H1 (cell line): Measurements from ENCODE around the gene TMA7B. TPM values are rescaled to one million over a fixed set of nuclear protein-coding genes. Genes with fewer than 3 reads are reported as not detected.

Experiments
- CTCF ChIA-PET: fragments of 300-600 bp; sonication (Branson Sonifier 250); formaldehyde crosslinking; loops from one replicate; lab custom pipeline; 2021; ENCODE audit not compliant: partially characterized antibody; lab: Charles Lee
- POLR2A ChIA-PET: fragments of 300-600 bp; sonication (Branson Sonifier 250); formaldehyde crosslinking; loops from one replicate; lab custom pipeline; 2021; ENCODE audit warnings: inconsistent platforms; ENCODE audit not compliant: partially characterized antibody; lab: Charles Lee
- DNase-seq, 2 experiments: peaks; one replicate each; pipeline versions ENCODE4 v3.0.0 to v3.0.0-alpha.2; 2010 to 2022; ENCODE audit warnings: low spot score in 2 of 2, low read depth in 1 of 2, mixed read lengths in 1 of 2
- FAIRE-seq: peaks from 2 replicates; lab custom pipeline; 2011; peaks lifted over from hg19 to GRCh38; lab: Jason Lieb, UNC
- H2AFZ ChIP-seq: 2 replicates; pipeline ENCODE4 v1.8.1; 2012; ENCODE audit warnings: low read length, inconsistent platforms
- H2AK5ac ChIP-seq: 2 replicates; pipeline ENCODE4 v1.6.1; 2013; ENCODE audit warnings: low read depth, low read length
- H2BK120ac ChIP-seq: replicated peaks from 2 replicates; pipeline ENCODE3; 2013; ENCODE audit warnings: low read depth, low read length, inconsistent platforms
- H2BK12ac ChIP-seq: 2 replicates; pipeline ENCODE4 v1.6.1; 2013; ENCODE audit warnings: low read depth, low read length
- H2BK15ac ChIP-seq: 2 replicates; pipeline ENCODE4 v1.6.1; 2013; ENCODE audit warnings: low read length
- H2BK20ac ChIP-seq: 2 replicates; pipeline ENCODE4 v1.6.1; 2013; ENCODE audit warnings: low read length
- H2BK5ac ChIP-seq: 2 replicates; pipeline ENCODE4 v1.6.1; 2013; ENCODE audit warnings: low read depth, low read length
- H3K14ac ChIP-seq: 2 replicates; pipeline ENCODE4 v1.6.1; 2013; ENCODE audit warnings: inconsistent platforms; ENCODE audit not compliant: insufficient read length
- H3K18ac ChIP-seq: 2 replicates; pipeline ENCODE4 v1.6.1; 2013; ENCODE audit warnings: low read length; ENCODE audit errors: extremely low read depth
- H3K23ac ChIP-seq: 2 replicates; pipeline ENCODE4 v1.6.1; 2013; ENCODE audit warnings: inconsistent platforms; ENCODE audit not compliant: insufficient read length
- H3K23me2 ChIP-seq: 2 replicates; pipeline ENCODE4 v1.6.1; 2013; ENCODE audit warnings: low read depth, low read length
- H3K27ac ChIP-seq: 2 replicates; pipeline ENCODE4 v1.6.1; 2011; ENCODE audit warnings: low read depth, low read length, inconsistent platforms
- H3K27me3 ChIP-seq, 4 experiments: replicated peaks in 1 of 4; 1 replicate in 1 of 4; 2 replicates in 3 of 4; pipeline versions ENCODE4 v1.6.1 to v1.8.1; 2011 to 2013; ENCODE audit warnings: low read length in 3 of 4, mild to moderate bottlenecking in 3 of 4, inconsistent platforms in 2 of 4, mixed read lengths in 2 of 4, moderate library complexity in 1 of 4; ENCODE audit not compliant: control insufficient read depth in 3 of 4, insufficient read depth in 3 of 4; ENCODE audit errors: extremely low read depth in 1 of 4
- H3K36me3 ChIP-seq, 4 experiments: 2 replicates each; pipeline versions ENCODE4 v1.6.1 to v1.8.1; 2011 to 2013; ENCODE audit warnings: mild to moderate bottlenecking in 4 of 4, low read length in 3 of 4, moderate library complexity in 2 of 4, control low read depth in 1 of 4, inconsistent platforms in 1 of 4; ENCODE audit not compliant: insufficient read depth in 4 of 4, control insufficient read depth in 2 of 4
- H3K4ac ChIP-seq: replicated peaks from 2 replicates; pipeline ENCODE3; 2013; ENCODE audit warnings: low read length, low read depth, mixed read lengths, inconsistent platforms; ENCODE audit not compliant: insufficient read length
- H3K4me1 ChIP-seq, 4 experiments: replicated peaks in 1 of 4; 1 replicate in 1 of 4; 2 replicates in 3 of 4; pipeline versions ENCODE4 v1.6.1 to v1.8.1; 2011 to 2013; ENCODE audit warnings: low read length in 3 of 4, inconsistent platforms in 2 of 4, mixed read lengths in 1 of 4; ENCODE audit not compliant: insufficient read depth in 4 of 4, control insufficient read depth in 3 of 4
- H3K4me2 ChIP-seq, 2 experiments: 2 replicates each; pipeline versions ENCODE4 v1.6.1 to v1.8.1; 2011 to 2013; ENCODE audit warnings: low read depth in 2 of 2, low read length in 2 of 2, control low read depth in 1 of 2, inconsistent platforms in 1 of 2, mild to moderate bottlenecking in 1 of 2; ENCODE audit not compliant: insufficient read depth in 1 of 2
- H3K4me3 ChIP-seq, 4 experiments: fragments of 200-600, 300-600 bp in 1 of 4; sonication (generic), shearing (Covaris generic), sonication (Bioruptor Twin) in 1 of 4; 2 replicates each; pipeline versions ENCODE4 v1.5.1 to v1.8.1; 2011 to 2016; ENCODE audit warnings: low read length in 4 of 4, low read depth in 3 of 4, control low read depth in 2 of 4, inconsistent platforms in 2 of 4, mild to moderate bottlenecking in 2 of 4, mixed read lengths in 1 of 4, moderate library complexity in 1 of 4; ENCODE audit not compliant: insufficient read depth in 2 of 4; ENCODE audit errors: extremely low read depth in 1 of 4
- H3K56ac ChIP-seq: replicated peaks from 2 replicates; pipeline ENCODE3; 2013; ENCODE audit warnings: low read depth, mild to moderate bottlenecking, mixed read lengths, low read length, inconsistent platforms; ENCODE audit not compliant: insufficient read length
- H3K79me1 ChIP-seq: 2 replicates; pipeline ENCODE4 v1.6.1; 2013; ENCODE audit warnings: low read depth, low read length, control low read depth
- H3K79me2 ChIP-seq, 2 experiments: 2 replicates each; pipeline versions ENCODE4 v1.6.1 to v1.8.1; 2012 to 2013; ENCODE audit warnings: low read length in 2 of 2, mild to moderate bottlenecking in 2 of 2, inconsistent platforms in 1 of 2; ENCODE audit not compliant: insufficient read depth in 2 of 2, control insufficient read depth in 1 of 2
- H3K9ac ChIP-seq, 4 experiments: replicated peaks in 1 of 4; 1 replicate in 1 of 4; 2 replicates in 3 of 4; pipeline versions ENCODE4 v1.6.1 to v1.8.1; 2011 to 2013; ENCODE audit warnings: low read depth in 3 of 4, low read length in 3 of 4, control low read depth in 2 of 4, mild to moderate bottlenecking in 2 of 4, moderate library complexity in 2 of 4, inconsistent platforms in 1 of 4; ENCODE audit errors: extremely low read depth in 1 of 4
- H3K9me3 ChIP-seq, 2 experiments: 2 replicates each; pipeline versions ENCODE4 v1.6.1 to v1.8.1; 2012 to 2013; ENCODE audit warnings: mild to moderate bottlenecking in 2 of 2, moderate library complexity in 2 of 2, control low read depth in 1 of 2, inconsistent platforms in 1 of 2, low read depth in 1 of 2, low read length in 1 of 2, mixed read lengths in 1 of 2; ENCODE audit not compliant: insufficient read depth in 2 of 2
- H4K20me1 ChIP-seq, 2 experiments: replicated peaks in 1 of 2; 2 replicates each; pipeline versions ENCODE3 to v1.8.1; 2011 to 2013; ENCODE audit warnings: inconsistent platforms in 2 of 2, low read length in 2 of 2, mild to moderate bottlenecking in 1 of 2; ENCODE audit not compliant: insufficient read depth in 2 of 2, control insufficient read depth in 1 of 2
- H4K5ac ChIP-seq: 2 replicates; pipeline ENCODE4 v1.6.1; 2013; ENCODE audit warnings: low read length, low read depth, mixed read lengths, inconsistent platforms; ENCODE audit not compliant: insufficient read length
- H4K8ac ChIP-seq: 2 replicates; pipeline ENCODE4 v1.8.0; 2013; ENCODE audit warnings: mild to moderate bottlenecking, moderate library complexity, low read length, inconsistent platforms; ENCODE audit not compliant: insufficient read depth; ENCODE audit errors: extremely low read depth
- H4K91ac ChIP-seq: replicated peaks from 2 replicates; pipeline ENCODE3; 2013; ENCODE audit warnings: low read length, mixed read lengths, inconsistent platforms; ENCODE audit not compliant: insufficient read length
- CBX8 ChIP-seq: fragments of 300-800, 300-1000 bp; sonication (generic); IDR thresholded peaks from 2 replicates; pipeline ENCODE4 v1.7.1; 2016; ENCODE audit warnings: low read depth, low read length, borderline replicate concordance
- GTF2F1 ChIP-seq: IDR thresholded peaks from 2 replicates; pipeline ENCODE4 v1.6.1; 2012; ENCODE audit warnings: low read depth, low read length, improper control_type of control experiment, borderline replicate concordance
- JUN ChIP-seq: IDR thresholded peaks from 2 replicates; pipeline ENCODE4 v1.6.1; 2011; ENCODE audit warnings: low read depth, mild to moderate bottlenecking, improper control_type of control experiment, low read length
- KDM5A ChIP-seq: fragments of 200-600 bp; IDR thresholded peaks from 2 replicates; pipeline ENCODE4 v1.7.1; 2012; ENCODE audit warnings: mild to moderate bottlenecking, low read length, inconsistent platforms, mixed read lengths
- RAD21 ChIP-seq, 2 experiments: IDR thresholded peaks in 1 of 2; conservative IDR thresholded peaks in 1 of 2; 2 replicates each; pipeline ENCODE4 v1.6.1; 2011; ENCODE audit warnings: low read depth in 2 of 2, low read length in 2 of 2, improper control_type of control experiment in 1 of 2, inconsistent platforms in 1 of 2, mild to moderate bottlenecking in 1 of 2, moderate library complexity in 1 of 2
- ZNF274 ChIP-seq: IDR thresholded peaks from 2 replicates; pipeline ENCODE4 v1.7.0; 2012; ENCODE audit warnings: low read length, borderline replicate concordance; ENCODE audit errors: extremely low read depth
- WGBS, 2 experiments: shearing (Covaris generic) in 1 of 2; methylation state at CpG; one replicate each; pipeline versions ENCODE4 v1.1.6 to v1.1.7; 2013 to 2015; ENCODE audit warnings: low lambda C conversion rate in 2 of 2, mixed read lengths in 2 of 2, inconsistent platforms in 1 of 2, low coverage in 1 of 2, missing lambda C conversion rate in 1 of 2; ENCODE audit not compliant: insufficient replicate concordance in 2 of 2, insufficient coverage in 1 of 2, insufficient read length in 1 of 2; ENCODE audit errors: extremely low coverage in 1 of 2, missing lambda C conversion rate in 1 of 2; 5-methylcytosine and 5-hydroxymethylcytosine counted together
- polyA plus RNA-seq, 7 experiments: library from polyadenylated mRNA; depleted of rRNA in 3 of 7; stranded (reverse) in 5 of 7; unstranded in 2 of 7; fragments of >200 nt in 5 of 7; fragments of 200-250 nt in 2 of 7; gene quantifications; 1 replicate in 5 of 7; 2 replicates in 1 of 7; 4 replicates in 1 of 7; pipeline versions ENCODE4 v1.2.1 to v1.2.3, GENCODE V29; 2011 to 2013; ENCODE audit warnings: missing spikeins in 2 of 7, mixed read lengths in 2 of 7
- total RNA-seq: library from RNA; stranded (reverse); fragmentation: NEBNext Ultra II Directional; extraction: Animal tissue kit (Norgen Biotek cat#: 25700); gene quantifications from 2 replicates; pipeline ENCODE4 v1.2.1, GENCODE V29; 2021
- TF ChIP-seq, protein P1 (sequence below): IDR thresholded peaks from 2 replicates; pipeline ENCODE4 v1.6.1; 2012; ENCODE audit warnings: inconsistent platforms

TMA7B gene
- total and polyA plus RNA-seq, 2 of the 8 experiments (the other 6 are each of a cell fraction or from before 2014, with no cell fraction given) = not detected

DNA sequence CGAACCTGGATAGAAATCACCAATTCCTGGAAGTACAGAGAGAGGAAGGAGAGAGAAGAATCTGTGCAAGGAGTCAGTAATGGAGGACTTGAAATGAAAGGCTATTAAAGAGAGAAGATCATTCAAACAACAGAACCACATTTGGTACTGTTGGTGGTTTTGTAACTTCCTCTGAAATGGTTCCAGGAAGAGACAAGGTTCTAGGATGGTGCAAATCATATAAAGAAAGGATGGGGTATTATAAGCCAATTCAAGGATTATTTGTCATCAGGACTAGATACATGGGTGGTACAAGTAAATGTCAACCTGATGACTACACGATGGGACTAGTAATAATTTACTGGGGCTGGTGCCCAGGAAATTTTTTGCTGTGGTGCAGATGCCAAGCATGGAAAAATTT lies 28.9 kb upstream of the TMA7B start:
- Histone ChIP-seq H3K27ac (no peak overlapping the region), H4K20me1 (no peaks in the 10 kb centered on the region), H2BK15ac (no peak overlapping the region), H3K14ac (no peak overlapping the region), H3K79me1 (no peaks in the 10 kb centered on the region), H2BK20ac (no peak overlapping the region), H3K9ac (no peak overlapping the region), H3K4me3 (no peak overlapping the region), H3K23ac (no peak overlapping the region), H4K5ac (no peak overlapping the region), H3K56ac (no peak overlapping the region), H2AK5ac (no peak overlapping the region), H4K91ac (no peak overlapping the region), H3K4me2 (no peak overlapping the region), H3K23me2 (no peaks in the 10 kb centered on the region; the same call in 1 of the 2 replicates), H3K18ac (no peak overlapping the region), H3K79me2 (no peaks in the 10 kb centered on the region), H3K4ac (no peak overlapping the region), H3K27me3 (peaks cover 0 to 2% (median 0%) of the 10 kb centered on the region in 4 experiments; a peak in 1 of 7 replicates), H3K9me3 (no peaks in the 10 kb centered on the region), H3K36me3 (no peaks in the 10 kb centered on the region), H2BK5ac (no peak overlapping the region), H4K8ac (no peak overlapping the region), H2BK12ac (no peak overlapping the region), H2AFZ (no peak overlapping the region), H3K4me1 (peaks cover 0 to 11% (median 5%) of the 10 kb centered on the region in 4 experiments; a peak in 6 of 7 replicates), H2BK120ac (no peak overlapping the region)
- WGBS, 2 experiments = 80% methylated on average over 2 of the region's 2 CpGs; no CpG with 5 or more reads in 1 of the 2 experiments
- FAIRE-seq (no peak), DNase-seq (no peak)
- ChIA-PET CTCF (interaction anchor here (2.1 to 10.1 kb wide), 2 partner anchors 11 to 92 kb away, joined by 7 to 119 read pairs; no protein-coding TSS in a partner anchor), POLR2A (no interaction called here)
- no peak for TF ChIP-seq CBX8
- no peak for TF ChIP-seq ZNF274
- no peak for TF ChIP-seq JUN
- TF ChIP-seq RAD21 (IDR thresholded peaks at IDR 0.05 in 1 of 2, conservative IDR thresholded peaks at IDR 0.05 in 1 of 2; ENCODE audit: low read depth in 2 of 2, low read length in 2 of 2) = no peak
- TF ChIP-seq, protein P1, sequence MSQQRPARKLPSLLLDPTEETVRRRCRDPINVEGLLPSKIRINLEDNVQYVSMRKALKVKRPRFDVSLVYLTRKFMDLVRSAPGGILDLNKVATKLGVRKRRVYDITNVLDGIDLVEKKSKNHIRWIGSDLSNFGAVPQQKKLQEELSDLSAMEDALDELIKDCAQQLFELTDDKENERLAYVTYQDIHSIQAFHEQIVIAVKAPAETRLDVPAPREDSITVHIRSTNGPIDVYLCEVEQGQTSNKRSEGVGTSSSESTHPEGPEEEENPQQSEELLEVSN = no peak
- no peak for TF ChIP-seq GTF2F1
- TF ChIP-seq KDM5A = no peak
